Astrocyte of the cerebellum (primary cell): ENCODE results near the gene PLIN4.

Experiments used
- DNase-seq: peaks from one replicate; pipeline ENCODE4 v3.0.0-alpha.2; 2011; ENCODE audit warnings: low read depth
- H3K4me3 ChIP-seq: 2 replicates; pipeline ENCODE4 v1.5.1; 2011; ENCODE audit warnings: mild to moderate bottlenecking, low read depth, low read length, moderate library complexity
- in situ Hi-C: cut with HindIII; loops from 2 replicates; pipeline ENCODE4 v1.10.0; 2017; ENCODE audit warnings: low sequenced_read_pairs
- TF ChIP-seq, protein P1 (sequence below): IDR thresholded peaks from 2 replicates; pipeline ENCODE4 v1.5.1; 2012; ENCODE audit warnings: low read length, low read depth, moderate library complexity, mild to moderate bottlenecking; ENCODE audit errors: missing control alignments

Gene PLIN4

DNA sequence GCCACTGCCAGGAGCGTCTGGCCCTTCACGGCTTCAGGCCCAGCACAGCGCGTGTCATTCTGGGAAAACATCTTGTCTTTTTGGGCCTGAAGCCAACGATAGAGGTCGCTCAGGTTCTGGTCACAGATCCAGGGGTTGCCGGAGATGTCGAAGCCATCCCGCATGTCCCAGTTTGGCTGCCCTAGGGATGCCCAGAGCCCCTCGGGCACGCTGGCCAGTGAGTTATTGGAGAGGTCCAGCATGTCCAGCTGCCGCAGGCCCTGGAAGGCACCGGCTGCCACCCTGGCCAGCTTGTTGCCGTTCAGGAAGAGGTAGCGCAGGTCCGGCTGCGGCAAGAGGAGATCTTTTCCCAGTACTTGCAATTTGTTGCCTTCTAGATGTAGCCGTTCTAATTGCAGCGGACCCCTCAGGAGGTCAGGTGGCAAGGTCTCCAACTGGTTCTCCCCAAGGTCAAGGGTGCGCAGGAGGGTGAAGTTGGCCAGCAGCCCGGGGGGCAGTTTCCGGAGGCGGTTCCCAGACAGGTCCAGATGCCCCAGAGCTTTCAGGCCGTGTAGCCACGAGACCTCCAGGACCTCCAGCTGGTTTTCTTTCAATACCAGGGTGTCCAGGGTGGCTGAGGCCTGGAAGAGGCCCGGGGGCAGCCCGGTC is 19.8 kb upstream of the PLIN4 start:
- H3K4me3 ChIP-seq: no peak overlapping the region
- DNase-seq: no peak
- in situ Hi-C loops: no loop called here
- TF ChIP-seq, protein P1, sequence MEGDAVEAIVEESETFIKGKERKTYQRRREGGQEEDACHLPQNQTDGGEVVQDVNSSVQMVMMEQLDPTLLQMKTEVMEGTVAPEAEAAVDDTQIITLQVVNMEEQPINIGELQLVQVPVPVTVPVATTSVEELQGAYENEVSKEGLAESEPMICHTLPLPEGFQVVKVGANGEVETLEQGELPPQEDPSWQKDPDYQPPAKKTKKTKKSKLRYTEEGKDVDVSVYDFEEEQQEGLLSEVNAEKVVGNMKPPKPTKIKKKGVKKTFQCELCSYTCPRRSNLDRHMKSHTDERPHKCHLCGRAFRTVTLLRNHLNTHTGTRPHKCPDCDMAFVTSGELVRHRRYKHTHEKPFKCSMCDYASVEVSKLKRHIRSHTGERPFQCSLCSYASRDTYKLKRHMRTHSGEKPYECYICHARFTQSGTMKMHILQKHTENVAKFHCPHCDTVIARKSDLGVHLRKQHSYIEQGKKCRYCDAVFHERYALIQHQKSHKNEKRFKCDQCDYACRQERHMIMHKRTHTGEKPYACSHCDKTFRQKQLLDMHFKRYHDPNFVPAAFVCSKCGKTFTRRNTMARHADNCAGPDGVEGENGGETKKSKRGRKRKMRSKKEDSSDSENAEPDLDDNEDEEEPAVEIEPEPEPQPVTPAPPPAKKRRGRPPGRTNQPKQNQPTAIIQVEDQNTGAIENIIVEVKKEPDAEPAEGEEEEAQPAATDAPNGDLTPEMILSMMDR: no peak

DNA sequence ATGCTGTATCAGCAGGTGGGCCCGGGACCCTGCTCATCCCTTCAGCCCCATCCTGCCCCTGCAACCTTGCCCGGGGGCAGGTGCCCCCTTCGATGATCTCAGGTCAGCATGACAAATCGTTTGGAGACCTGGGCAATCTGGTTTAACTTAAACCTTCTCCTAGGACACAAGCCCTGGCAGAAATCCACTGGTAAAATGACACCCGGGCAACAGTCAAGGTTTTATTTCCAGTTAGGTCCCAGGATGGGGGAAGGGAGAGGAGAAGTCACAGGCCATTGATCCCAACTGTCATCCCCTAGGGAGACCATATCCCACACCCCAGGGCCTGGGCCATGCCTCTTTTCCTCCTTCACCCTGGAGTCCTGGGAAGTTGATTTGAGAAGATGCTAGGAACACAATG is 18.5 kb upstream of the PLIN4 start:
- no peak overlapping the region for H3K4me3 ChIP-seq
- DNase-seq: no peak
- TF ChIP-seq, protein P1: no peak
- in situ Hi-C loops: no loop called here

- TF ChIP-seq, protein P1: no peak
- H3K4me3 ChIP-seq: peak within 1 kb of the TSS; percentile 10
- no peak for DNase-seq
- in situ Hi-C loops: no loop called here
These were observed 16.8 kb upstream of the PLIN4 start, which contains the start of gene PLIN5 for GRCh38 chr19:4534836-4535658. Gene PLIN5, minus strand, starts transcription at chr19:4535224. Its CDS starts 1,150 bp downstream, at chr19:4534074.

GRCh38 chr19:4533835-4534424 is 15.6 kb upstream of the PLIN4 start:
- TF ChIP-seq, protein P1: no peak
- H3K4me3 ChIP-seq: no peak overlapping the region
- in situ Hi-C loops: no loop called here
- DNase-seq: no peak

DNA sequence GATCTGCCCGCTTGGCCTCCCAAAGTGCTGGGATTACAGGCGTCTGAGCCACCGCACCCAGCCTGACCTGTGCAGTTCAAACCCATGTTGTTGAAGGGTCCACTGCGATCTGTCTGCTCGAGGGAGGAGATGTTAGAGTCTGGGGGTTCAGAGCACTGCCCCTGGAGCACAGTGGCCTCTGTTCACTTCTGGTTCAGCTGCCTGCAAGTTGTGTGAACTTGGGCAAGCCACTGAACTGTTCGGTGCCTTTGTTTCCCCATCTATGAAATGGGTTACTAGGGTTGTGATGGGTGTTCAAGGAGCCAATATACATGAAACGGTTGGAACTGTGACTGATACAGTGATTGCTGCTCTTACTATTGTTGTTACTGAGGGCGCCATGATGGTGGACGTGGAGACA is 15.0 kb upstream of the PLIN4 start:
- in situ Hi-C loops: no loop called here
- DNase-seq: no peak
- no peak overlapping the region for H3K4me3 ChIP-seq
- TF ChIP-seq, protein P1: no peak

DNA sequence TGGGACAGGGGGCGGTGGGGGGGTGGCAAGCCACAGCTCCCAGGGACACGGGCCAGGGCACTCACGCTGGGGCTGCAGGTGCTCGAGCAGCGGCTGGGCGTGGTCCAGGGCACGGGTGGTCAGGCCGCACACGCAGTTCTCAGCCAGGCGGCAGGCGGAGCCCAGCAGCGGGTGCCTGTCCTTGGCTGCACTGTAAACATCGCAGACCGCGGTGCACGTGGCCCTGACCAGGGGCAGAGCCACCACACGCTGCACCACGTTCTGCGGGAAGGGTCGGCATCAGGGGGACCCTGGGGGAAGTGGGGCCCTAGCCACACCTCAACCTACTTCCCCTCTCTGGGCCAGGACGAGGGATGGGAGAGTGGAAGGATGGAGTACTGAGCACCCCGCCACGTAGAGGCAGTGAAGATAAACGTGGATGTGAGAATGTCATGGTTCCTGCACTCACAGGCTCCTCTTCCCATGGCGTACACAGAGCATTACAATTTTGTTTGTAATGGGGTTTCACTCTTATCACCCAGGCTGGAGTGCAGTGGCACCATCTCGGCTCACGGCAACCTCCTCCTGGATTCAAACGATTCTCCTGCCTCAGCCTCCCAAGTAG is 13.4 kb upstream of the PLIN4 start:
- in situ Hi-C loops: no loop called here
- no peak for DNase-seq
- TF ChIP-seq, protein P1: no peak
- no peak overlapping the region for H3K4me3 ChIP-seq
